GM12878 (cell line): ENCODE data around the gene GALNT9. TPM values are rescaled to one million over a fixed set of nuclear protein-coding genes. Genes with fewer than 3 reads are reported as not detected.

ENCODE experiments used
- ATAC-seq: fragments of 200-7000 bp; cut with Tn5 transposase; 3 replicates; pipeline ENCODE4 v1.9.1; 2020; ENCODE audit warnings: mild to moderate bottlenecking, moderate library complexity
- BruUV-seq: library from RNA; stranded (reverse); fragments of 400-500 nt; replicated peaks from 2 replicates; lab custom pipeline; 2021; lab: Mats Ljungman, UMichigan
- CTCF ChIA-PET: fragments of 300-600 bp; sonication (Branson Sonifier 250); formaldehyde crosslinking; extraction: SDS; loops from one replicate; lab custom pipeline; 2021; ENCODE audit warnings: inconsistent platforms; lab: Yijun Ruan, JAX
- POLR2A ChIA-PET: fragments of 350-600 bp; formaldehyde crosslinking; extraction: SDS; loops from one replicate; lab custom pipeline; 2021; ENCODE audit warnings: inconsistent platforms; lab: Charles Lee
- RAD21 ChIA-PET: fragments of 300-600 bp; sonication (Branson Sonifier 250); formaldehyde crosslinking; loops from one replicate; lab custom pipeline; 2023; ENCODE audit warnings: antibody characterized with exemption; ENCODE audit not compliant: unreplicated experiment; lab: Charles Lee
- SMC1A ChIA-PET: fragments of 300-600 bp; sonication (Branson Sonifier 250); formaldehyde crosslinking; loops from one replicate; lab custom pipeline; 2023; ENCODE audit not compliant: unreplicated experiment, uncharacterized antibody; lab: Charles Lee
- DNase-seq: peaks from one replicate; pipeline ENCODE4 v3.0.0-alpha.2; 2011; ENCODE audit warnings: low read depth, low spot score
- FAIRE-seq: peaks from 3 replicates; lab custom pipeline; 2011; peaks lifted over from hg19 to GRCh38; lab: Jason Lieb, UNC
- H2AFZ ChIP-seq: 2 replicates; pipeline ENCODE4 v1.6.0; 2011; ENCODE audit warnings: low read depth, low read length, control low read depth; ENCODE audit not compliant: control insufficient read depth
- H3K27ac ChIP-seq: 2 replicates; pipeline ENCODE4 v1.5.1; 2011; ENCODE audit warnings: control low read depth; ENCODE audit not compliant: control insufficient read depth, insufficient read depth
- H3K27me3 ChIP-seq, 2 experiments: replicated peaks in 1 of 2; 2 replicates each; pipeline versions ENCODE4 v1.6.0 to v1.6.1; 2011; ENCODE audit warnings: low read length in 1 of 2; ENCODE audit not compliant: control insufficient read depth in 2 of 2, insufficient read depth in 2 of 2
- H3K36me3 ChIP-seq, 2 experiments: 2 replicates each; pipeline ENCODE4 v1.5.1; 2011; ENCODE audit warnings: low read length in 1 of 2; ENCODE audit not compliant: control insufficient read depth in 2 of 2, insufficient read depth in 2 of 2
- H3K4me1 ChIP-seq: 2 replicates; pipeline ENCODE4 v1.6.1; 2011; ENCODE audit warnings: mild to moderate bottlenecking, low read length, moderate library complexity, mixed read lengths; ENCODE audit not compliant: control insufficient read depth, insufficient read depth
- H3K4me2 ChIP-seq: 2 replicates; pipeline ENCODE4 v1.6.0; 2011; ENCODE audit warnings: control low read depth; ENCODE audit not compliant: control insufficient read depth, insufficient read depth
- H3K4me3 ChIP-seq: fragments of 200-600 bp; sonication (generic); 2 replicates; pipeline ENCODE4 v1.5.1; 2016
- H3K79me2 ChIP-seq: 2 replicates; pipeline ENCODE4 v1.6.0; 2011; ENCODE audit warnings: low read length; ENCODE audit not compliant: control insufficient read depth, insufficient read depth
- H3K9ac ChIP-seq: 2 replicates; pipeline ENCODE4 v1.8.0; 2011; ENCODE audit warnings: low read length, control low read depth, mixed read lengths; ENCODE audit not compliant: control insufficient read depth, insufficient read depth
- H3K9me3 ChIP-seq: replicated peaks from 3 replicates; pipeline ENCODE4 v1.5.1; 2011; ENCODE audit warnings: mild to moderate bottlenecking, low read length; ENCODE audit not compliant: control insufficient read depth, insufficient read depth
- H4K20me1 ChIP-seq: 2 replicates; pipeline ENCODE4 v1.6.0; 2011; ENCODE audit not compliant: control insufficient read depth, insufficient read depth
- EZH2 ChIP-seq: IDR thresholded peaks from 2 replicates; pipeline ENCODE4 v1.6.1; 2012; ENCODE audit warnings: low read depth, mild to moderate bottlenecking, control low read depth, inconsistent platforms, low read length, borderline replicate concordance; ENCODE audit not compliant: control insufficient read depth
- FOXM1 ChIP-seq: IDR thresholded peaks from 2 replicates; pipeline ENCODE4 v1.6.1; 2012; ENCODE audit warnings: low read depth, mild to moderate bottlenecking, inconsistent platforms, low read length, moderate library complexity
- IKZF2 ChIP-seq, 2 experiments: fragments of 450-650 bp; IDR thresholded peaks; 2 replicates each; pipeline ENCODE4 v1.6.1; 2017; ENCODE audit warnings: mild to moderate bottlenecking in 2 of 2, moderate library complexity in 2 of 2
- KAT2A ChIP-seq: conservative IDR thresholded peaks from 2 replicates; pipeline ENCODE4 v1.6.1; 2011; ENCODE audit warnings: low read depth, low read length; ENCODE audit not compliant: control insufficient read depth
- PAX8 ChIP-seq: fragments of 450-650 bp; IDR thresholded peaks from 2 replicates; pipeline ENCODE4 v1.6.1; 2017; ENCODE audit warnings: mild to moderate bottlenecking, moderate library complexity
- POLR2A ChIP-seq: IDR thresholded peaks from 2 replicates; pipeline ENCODE4 v1.6.1; 2011; ENCODE audit warnings: low read depth, mild to moderate bottlenecking, low read length
- SP1 ChIP-seq: IDR thresholded peaks from one replicate; pipeline ENCODE4 v1.6.1; 2011; ENCODE audit warnings: low read depth, low read length
- STAT3 ChIP-seq: IDR thresholded peaks from 2 replicates; pipeline ENCODE4 v1.6.1; 2011; ENCODE audit warnings: low read depth, low read length, improper control_type of control experiment
- ZNF24 ChIP-seq: fragments of 450-650 bp; IDR thresholded peaks from 2 replicates; pipeline ENCODE4 v1.6.1; 2017; ENCODE audit warnings: antibody characterized with exemption, mild to moderate bottlenecking
- WGBS: methylation state at CpG from one replicate; pipeline ENCODE4 v1.1.6; 2016; ENCODE audit warnings: low lambda C conversion rate; ENCODE audit not compliant: insufficient replicate concordance, insufficient coverage; ENCODE audit errors: missing lambda C conversion rate; 5-methylcytosine and 5-hydroxymethylcytosine counted together
- in situ Hi-C: fragments of 300-500 bp; cut with MboI; formaldehyde crosslinking; loops from 9 replicates; pipeline ENCODE4 v1.14.3; 2018; ENCODE audit warnings: mixed read lengths
- intact Hi-C: fragments of 100-400 bp; cut with micrococcal nuclease; formaldehyde crosslinking; loops from one replicate; pipeline ENCODE4 v1.14.2; 2022; ENCODE audit not compliant: unreplicated experiment
- polyA plus RNA-seq, 11 experiments: library from polyadenylated mRNA; depleted of rRNA in 4 of 11; unstranded in 6 of 11; stranded (reverse) in 5 of 11; fragments of >200 nt; fragmentation: Nextera tagmentation in 4 of 11; fragmentation: Illumina TruSeq in 1 of 11; extraction: Ambion mirVana in 4 of 11; extraction: Trizol in 1 of 11; gene quantifications; 1 replicate in 1 of 11; 2 replicates in 10 of 11; pipeline versions ENCODE4 v1.2.1 to v1.2.3, GENCODE V29; 2011 to 2016; ENCODE audit warnings: inconsistent platforms in 2 of 11, missing spikeins in 2 of 11, low read depth in 1 of 11
- total RNA-seq, 4 experiments: library from RNA; depleted of rRNA in 3 of 4; stranded (reverse); fragments of >200 nt in 3 of 4; fragmentation: Illumina TruSeq in 1 of 4; extraction: Trizol in 1 of 4; gene quantifications; 2 replicates each; pipeline versions ENCODE4 v1.2.1 to v1.2.3, GENCODE V29; 2013 to 2021
- TF ChIP-seq, protein P1 (sequence below): fragments of 450-650 bp; IDR thresholded peaks from 2 replicates; pipeline ENCODE4 v1.6.1; 2018; ENCODE audit warnings: borderline replicate concordance, mild to moderate bottlenecking; ENCODE audit not compliant: partially characterized antibody
- TF ChIP-seq, protein P2 (sequence below): IDR thresholded peaks from 2 replicates; pipeline ENCODE4 v1.6.1; 2011; ENCODE audit warnings: borderline replicate concordance, low read depth, mild to moderate bottlenecking, moderate library complexity, mixed read lengths, low read length; ENCODE audit not compliant: insufficient read depth; ENCODE audit errors: extremely low read length

The GALNT9 gene
- total and polyA plus RNA-seq, 10 of the 15 experiments (the other 5 are each of a cell fraction or from before 2014, with no cell fraction given), result 0.04 TPM; not detected in 9

DNA sequence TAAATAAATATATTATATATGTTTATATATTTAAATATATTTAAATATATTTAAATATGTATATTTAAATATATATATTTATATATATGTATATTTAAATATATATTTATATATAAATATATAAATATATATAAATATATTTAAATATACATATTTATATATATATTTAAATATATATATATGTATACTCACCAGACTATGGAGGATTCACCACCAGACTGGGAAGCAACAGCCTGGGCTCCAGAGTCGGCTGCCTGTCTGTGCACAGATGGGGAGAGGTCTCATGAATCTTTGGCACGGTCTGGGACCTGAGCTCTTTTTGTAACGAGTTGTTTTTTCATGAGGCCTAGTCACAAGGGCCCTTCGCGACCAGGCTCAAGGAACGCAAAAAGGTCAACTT lies 163.8 kb downstream of the GALNT9 start:
- TF ChIP-seq STAT3 (no peak), SP1 (no peak), IKZF2 (IDR thresholded peaks at IDR 0.05) (no peak), POLR2A (no peak), PAX8 (no peak), ZNF24 (no peak), KAT2A (no peak), EZH2 (no peak), FOXM1 (no peak)
- TF ChIP-seq, protein P1, sequence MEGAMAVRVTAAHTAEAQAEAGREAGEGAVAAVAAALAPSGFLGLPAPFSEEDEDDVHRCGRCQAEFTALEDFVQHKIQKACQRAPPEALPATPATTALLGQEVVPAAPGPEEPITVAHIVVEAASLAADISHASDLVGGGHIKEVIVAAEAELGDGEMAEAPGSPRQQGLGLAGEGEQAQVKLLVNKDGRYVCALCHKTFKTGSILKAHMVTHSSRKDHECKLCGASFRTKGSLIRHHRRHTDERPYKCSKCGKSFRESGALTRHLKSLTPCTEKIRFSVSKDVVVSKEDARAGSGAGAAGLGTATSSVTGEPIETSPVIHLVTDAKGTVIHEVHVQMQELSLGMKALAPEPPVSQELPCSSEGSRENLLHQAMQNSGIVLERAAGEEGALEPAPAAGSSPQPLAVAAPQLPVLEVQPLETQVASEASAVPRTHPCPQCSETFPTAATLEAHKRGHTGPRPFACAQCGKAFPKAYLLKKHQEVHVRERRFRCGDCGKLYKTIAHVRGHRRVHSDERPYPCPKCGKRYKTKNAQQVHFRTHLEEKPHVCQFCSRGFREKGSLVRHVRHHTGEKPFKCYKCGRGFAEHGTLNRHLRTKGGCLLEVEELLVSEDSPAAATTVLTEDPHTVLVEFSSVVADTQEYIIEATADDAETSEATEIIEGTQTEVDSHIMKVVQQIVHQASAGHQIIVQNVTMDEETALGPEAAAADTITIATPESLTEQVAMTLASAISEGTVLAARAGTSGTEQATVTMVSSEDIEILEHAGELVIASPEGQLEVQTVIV, result no peak
- TF ChIP-seq, protein P2, sequence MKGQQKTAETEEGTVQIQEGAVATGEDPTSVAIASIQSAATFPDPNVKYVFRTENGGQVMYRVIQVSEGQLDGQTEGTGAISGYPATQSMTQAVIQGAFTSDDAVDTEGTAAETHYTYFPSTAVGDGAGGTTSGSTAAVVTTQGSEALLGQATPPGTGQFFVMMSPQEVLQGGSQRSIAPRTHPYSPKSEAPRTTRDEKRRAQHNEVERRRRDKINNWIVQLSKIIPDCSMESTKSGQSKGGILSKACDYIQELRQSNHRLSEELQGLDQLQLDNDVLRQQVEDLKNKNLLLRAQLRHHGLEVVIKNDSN, result no peak
- RAD21 ChIA-PET, result no interaction called here
- ATAC-seq, result no peak
- Histone ChIP-seq H3K4me3 (no peak overlapping the region), H3K27me3 (no peaks in the 10 kb centered on the region), H3K79me2 (no peaks in the 10 kb centered on the region), H4K20me1 (no peaks in the 10 kb centered on the region), H3K9me3 (no peaks in the 10 kb centered on the region), H3K4me1 (no peaks in the 10 kb centered on the region), H3K27ac (no peak overlapping the region), H3K9ac (no peak overlapping the region), H3K36me3 (no peaks in the 10 kb centered on the region), H3K4me2 (no peak overlapping the region), H2AFZ (no peak overlapping the region)
- POLR2A ChIA-PET, result no interaction called here
- in situ Hi-C loops (no loop called here), intact Hi-C loops (no loop called here)
- DNase-seq, result no peak
- WGBS, result 98% methylated on average over 6 of the region's 6 CpGs
- SMC1A ChIA-PET, result no interaction called here
- CTCF ChIA-PET, result no interaction called here
- no peak for FAIRE-seq
- BruUV-seq, result no TSS peak
